Muscle of leg (tissue), 11 donors: Measurements from ENCODE around the gene SIGLECL1. TPM values are rescaled to one million over a fixed set of nuclear protein-coding genes. Genes with fewer than 3 reads are reported as not detected.

Source experiments
- DNase-seq: peaks from one replicate; pipeline ENCODE4 v3.0.0; 2013
- H3K27ac ChIP-seq: one replicate; pipeline ENCODE4 v1.5.1; 2013; ENCODE audit warnings: mild to moderate bottlenecking, low read length, control low read depth
- H3K27me3 ChIP-seq: one replicate; pipeline ENCODE4 v1.6.1; 2013; ENCODE audit warnings: low read length; ENCODE audit not compliant: control insufficient read depth, insufficient read depth
- H3K36me3 ChIP-seq: one replicate; pipeline ENCODE4 v1.6.1; 2013; ENCODE audit warnings: low read length; ENCODE audit not compliant: control insufficient read depth, insufficient read depth
- H3K4me1 ChIP-seq: one replicate; pipeline ENCODE4 v1.6.1; 2013; ENCODE audit warnings: low read length; ENCODE audit not compliant: control insufficient read depth, insufficient read depth
- H3K4me3 ChIP-seq: one replicate; pipeline ENCODE4 v1.5.1; 2013; ENCODE audit warnings: low read length, control low read depth
- H3K9me3 ChIP-seq: replicated peaks from 2 replicates; pipeline ENCODE4 v1.6.1; 2013; ENCODE audit warnings: low read depth, low read length; ENCODE audit not compliant: control insufficient read depth
- WGBS: methylation state at CpG from one replicate; pipeline ENCODE4 v1.1.5; 2013; ENCODE audit warnings: missing lambda C conversion rate; ENCODE audit not compliant: insufficient coverage; 5-methylcytosine and 5-hydroxymethylcytosine counted together
- polyA plus RNA-seq, 8 donors: library from polyadenylated mRNA; unstranded; fragments of 120-200 nt; gene quantifications; one replicate each; pipeline versions ENCODE4 v1.2.1 to v1.2.3, GENCODE V29; 2013; ENCODE audit warnings: inconsistent platforms in 1 of 8, low replicate concordance in 1 of 8; ENCODE audit not compliant: insufficient read length in 8 of 8, insufficient read depth in 1 of 8
- total RNA-seq: library from RNA; stranded (reverse); fragments of 120-200 nt; gene quantifications from one replicate; pipeline ENCODE4 v1.2.4, GENCODE V29; 2013

Gene SIGLECL1
- total and polyA plus RNA-seq, 9 donors: not detected

- WGBS: 34% methylated on average over 14 of the region's 15 CpGs
- Histone ChIP-seq H3K9me3 (no peaks in the 10 kb centered on the region), H3K27me3 (peaks cover 9% of the 10 kb centered on the region), H3K4me1 (peaks cover 3% of the 10 kb centered on the region), H3K4me3 (no peak overlapping the region), H3K36me3 (no peaks in the 10 kb centered on the region), H3K27ac (no peak overlapping the region)
- DNase-seq: no peak
These were observed 44.7 kb downstream of the SIGLECL1 start for GRCh38 chr19:51295382-51296126.

GRCh38 chr19:51296336-51297093 is 45.6 kb downstream of the SIGLECL1 start:
- Histone ChIP-seq H3K27ac (no peak overlapping the region), H3K9me3 (no peaks in the 10 kb centered on the region), H3K36me3 (no peaks in the 10 kb centered on the region), H3K4me1 (peaks cover 3% of the 10 kb centered on the region), H3K4me3 (no peak overlapping the region), H3K27me3 (peaks cover 9% of the 10 kb centered on the region)
- DNase-seq: no peak
- WGBS: 28% methylated on average over 5 of the region's 9 CpGs

- Histone ChIP-seq H3K4me1 (peaks cover 3% of the 10 kb centered on the region), H3K36me3 (no peaks in the 10 kb centered on the region), H3K27ac (no peak overlapping the region), H3K9me3 (no peaks in the 10 kb centered on the region), H3K27me3 (peaks cover 9% of the 10 kb centered on the region), H3K4me3 (no peak overlapping the region)
- DNase-seq: no peak
- 66% methylated on average over 3 of the region's 5 CpGs for WGBS
These were observed 46.5 kb downstream of the SIGLECL1 start for GRCh38 chr19:51297406-51297805.

GRCh38 chr19:51301266-51301665 is 50.4 kb downstream of the SIGLECL1 start:
- no peak for DNase-seq
- Histone ChIP-seq H3K4me1 (no peaks in the 10 kb centered on the region), H3K27me3 (peaks cover 3% of the 10 kb centered on the region), H3K27ac (no peak overlapping the region), H3K9me3 (peaks cover 2% of the 10 kb centered on the region), H3K36me3 (no peaks in the 10 kb centered on the region), H3K4me3 (no peak overlapping the region)
- WGBS: 67% methylated on average over 4 of the region's 7 CpGs

- no peak overlapping the region for H3K27ac ChIP-seq
- no peaks in the 10 kb centered on the region for H3K36me3 ChIP-seq
- peaks cover 12% of the 10 kb centered on the region for H3K9me3 ChIP-seq
- peaks cover 7% of the 10 kb centered on the region for H3K27me3 ChIP-seq
- H3K4me3 ChIP-seq: no peak overlapping the region
- no peaks in the 10 kb centered on the region for H3K4me1 ChIP-seq
- 60% methylated on average over 1 of the region's 3 CpGs for WGBS
- no peak for DNase-seq
These were observed 54.6 kb downstream of the SIGLECL1 start for GRCh38 chr19:51305479-51305878.

- Histone ChIP-seq H3K4me1 (no peaks in the 10 kb centered on the region), H3K36me3 (no peaks in the 10 kb centered on the region), H3K4me3 (no peak within 1 kb of the TSS), H3K27ac (no peak within 1 kb of the TSS), H3K9me3 (peaks cover 11% of the 10 kb centered on the region), H3K27me3 (peaks cover 20% of the 10 kb centered on the region)
- DNase-seq: no peak
- 1% methylated on average over 29 of the region's 76 CpGs for WGBS
These were observed 60.7 kb downstream of the SIGLECL1 start, which contains the start of gene IGLON5 for GRCh38 chr19:51311351-51312257. Gene IGLON5, plus strand, starts transcription at chr19:51311644. Its CDS starts 204 bp downstream, at chr19:51311848.

GRCh38 chr19:51316688-51317087 is 65.8 kb downstream of the SIGLECL1 start:
- Histone ChIP-seq H3K27ac (no peak overlapping the region), H3K4me3 (no peak overlapping the region), H3K27me3 (peaks cover 15% of the 10 kb centered on the region), H3K36me3 (no peaks in the 10 kb centered on the region), H3K4me1 (no peaks in the 10 kb centered on the region), H3K9me3 (no peaks in the 10 kb centered on the region)
- 63% methylated on average over 7 of the region's 8 CpGs for WGBS
- DNase-seq: no peak

GRCh38 chr19:51317376-51317775 is 66.5 kb downstream of the SIGLECL1 start:
- no peaks in the 10 kb centered on the region for H3K9me3 ChIP-seq
- no peak for DNase-seq
- peaks cover 8% of the 10 kb centered on the region for H3K27me3 ChIP-seq
- no peaks in the 10 kb centered on the region for H3K4me1 ChIP-seq
- 87% methylated on average over 3 of the region's 3 CpGs for WGBS
- no peaks in the 10 kb centered on the region for H3K36me3 ChIP-seq
- no peak overlapping the region for H3K27ac ChIP-seq
- no peak overlapping the region for H3K4me3 ChIP-seq

GRCh38 chr19:51317968-51318367 is 67.1 kb downstream of the SIGLECL1 start:
- Histone ChIP-seq H3K27me3 (peaks cover 5% of the 10 kb centered on the region), H3K27ac (no peak overlapping the region), H3K36me3 (no peaks in the 10 kb centered on the region), H3K9me3 (no peaks in the 10 kb centered on the region), H3K4me3 (no peak overlapping the region), H3K4me1 (no peaks in the 10 kb centered on the region)
- no peak for DNase-seq
- WGBS: 57% methylated on average over 1 of the region's 1 CpG
